ENCODE results near the gene PPP2CA.

The PPP2CA gene

DNA sequence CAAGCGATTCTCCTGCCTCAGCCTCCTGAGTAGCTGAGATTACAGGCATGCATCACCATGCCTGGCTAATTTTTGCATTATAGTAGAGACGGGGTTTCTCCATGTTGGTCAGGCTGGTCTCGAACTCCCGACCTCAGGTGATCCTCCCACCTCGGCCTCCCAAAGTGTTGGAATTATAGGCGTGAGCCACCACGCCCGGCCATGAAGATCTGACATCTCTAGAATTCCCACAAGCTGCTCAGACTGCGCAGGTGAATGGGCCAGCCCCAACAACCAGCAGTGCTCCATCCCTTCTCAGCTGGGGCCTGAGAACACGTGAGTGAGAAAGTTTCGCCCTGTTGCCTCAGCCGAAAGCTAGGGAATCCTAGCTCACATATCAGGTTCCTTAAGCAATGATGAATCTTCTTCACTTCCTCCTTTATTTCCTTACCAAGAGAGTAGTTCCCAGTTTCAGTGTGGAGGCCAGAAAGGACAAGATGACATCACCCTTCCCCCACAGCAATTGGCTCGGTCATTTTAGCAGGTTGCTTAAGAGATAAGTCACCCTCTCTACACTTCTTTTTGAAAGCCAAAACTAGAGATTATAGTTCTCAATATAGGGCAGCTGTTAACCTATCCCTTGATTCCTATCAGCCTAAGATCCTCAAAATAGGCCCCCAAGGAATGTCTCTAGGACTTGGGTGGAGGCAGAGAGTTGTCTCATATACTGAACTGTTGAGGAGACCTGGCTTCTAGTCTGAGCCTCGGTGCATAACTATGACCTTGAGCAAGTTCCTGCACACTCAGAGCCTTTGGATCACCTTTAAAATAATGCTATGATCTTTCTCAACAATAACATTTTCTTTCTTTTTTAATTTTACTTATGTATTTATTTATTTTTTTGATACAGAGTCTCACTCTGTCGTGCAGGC is 23.9 kb upstream of the PPP2CA start:
- H3K4me3 Mint-ChIP-seq = no peak overlapping the region
- DNase-seq (no peak), ATAC-seq (no peak)

DNA sequence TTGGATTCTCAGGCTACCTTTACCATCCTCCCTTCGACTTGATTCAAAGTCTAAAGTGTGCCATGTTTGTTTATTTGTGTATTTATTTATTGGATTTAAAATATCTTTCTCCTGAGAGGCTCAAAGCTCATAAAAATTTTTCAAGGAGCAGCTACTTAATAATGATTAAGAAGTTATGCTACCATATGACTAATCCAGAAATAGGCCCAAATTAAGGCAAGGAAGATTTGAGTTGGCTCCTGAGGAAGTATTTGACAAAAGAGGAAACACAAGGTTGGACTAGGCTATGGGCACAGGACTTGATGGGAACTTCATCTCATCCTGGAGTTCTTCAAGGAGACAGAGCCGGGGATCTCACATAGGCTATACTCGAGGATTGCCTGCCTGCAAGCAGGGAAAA is 22.4 kb upstream of the PPP2CA start:
- no peak for ATAC-seq
- no peaks in the 10 kb centered on the region for H3K9me3 Mint-ChIP-seq
- no peak overlapping the region for H3K4me3 Mint-ChIP-seq
- no peaks in the 10 kb centered on the region for H3K4me1 Mint-ChIP-seq
- no peaks in the 10 kb centered on the region for H3K27me3 Mint-ChIP-seq
- H3K27ac Mint-ChIP-seq = no peak overlapping the region
- DNase-seq = no peak

More for the DNA sequence above, 23.9 kb upstream of the PPP2CA start:
- H3K27ac Mint-ChIP-seq = no peak overlapping the region
- H3K27me3 Mint-ChIP-seq = no peaks in the 10 kb centered on the region
- no peaks in the 10 kb centered on the region for H3K4me1 Mint-ChIP-seq
- H3K9me3 Mint-ChIP-seq = no peaks in the 10 kb centered on the region

DNA sequence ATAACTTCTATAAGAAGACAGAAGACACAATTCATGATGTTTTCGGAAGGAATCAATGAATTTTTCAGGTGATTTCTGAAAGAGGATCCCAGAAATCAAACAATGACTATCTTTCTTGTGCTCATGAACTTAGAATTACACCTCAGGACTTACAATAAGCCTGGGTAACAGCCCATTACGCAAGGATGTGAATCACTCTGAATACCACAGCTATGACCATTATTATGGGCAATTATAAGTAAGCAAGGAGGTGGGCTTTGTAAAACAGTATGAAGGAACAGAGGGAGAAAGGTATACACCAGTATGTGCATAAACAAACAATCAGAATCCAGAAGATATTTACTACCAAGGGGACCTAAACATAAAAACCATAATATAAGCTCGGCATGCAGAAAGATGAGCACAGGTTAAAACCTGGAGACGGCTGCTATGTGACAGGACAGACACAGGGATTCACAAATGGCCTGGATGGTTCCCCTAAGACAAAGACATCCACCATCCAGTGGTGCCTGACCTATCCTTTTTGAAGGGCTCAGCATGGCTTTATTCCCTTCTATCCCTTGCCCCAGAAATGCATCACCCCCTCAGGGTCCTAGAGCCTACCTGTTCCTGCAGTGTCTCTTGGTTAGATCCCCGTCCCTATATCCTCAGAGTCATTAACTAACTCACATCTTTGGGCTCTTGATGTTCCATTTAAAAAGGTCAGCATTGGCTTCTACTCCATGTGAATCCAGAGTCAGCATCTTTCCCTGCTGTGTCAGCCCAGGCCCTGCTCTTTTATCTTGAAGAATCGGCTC is 21.8 kb upstream of the PPP2CA start:
- no peak for ATAC-seq
- Mint-ChIP-seq H3K4me3 (no peak overlapping the region), H3K4me1 (no peaks in the 10 kb centered on the region), H3K27ac (no peak overlapping the region), H3K27me3 (no peaks in the 10 kb centered on the region), H3K9me3 (no peaks in the 10 kb centered on the region)
- no peak for DNase-seq

DNA sequence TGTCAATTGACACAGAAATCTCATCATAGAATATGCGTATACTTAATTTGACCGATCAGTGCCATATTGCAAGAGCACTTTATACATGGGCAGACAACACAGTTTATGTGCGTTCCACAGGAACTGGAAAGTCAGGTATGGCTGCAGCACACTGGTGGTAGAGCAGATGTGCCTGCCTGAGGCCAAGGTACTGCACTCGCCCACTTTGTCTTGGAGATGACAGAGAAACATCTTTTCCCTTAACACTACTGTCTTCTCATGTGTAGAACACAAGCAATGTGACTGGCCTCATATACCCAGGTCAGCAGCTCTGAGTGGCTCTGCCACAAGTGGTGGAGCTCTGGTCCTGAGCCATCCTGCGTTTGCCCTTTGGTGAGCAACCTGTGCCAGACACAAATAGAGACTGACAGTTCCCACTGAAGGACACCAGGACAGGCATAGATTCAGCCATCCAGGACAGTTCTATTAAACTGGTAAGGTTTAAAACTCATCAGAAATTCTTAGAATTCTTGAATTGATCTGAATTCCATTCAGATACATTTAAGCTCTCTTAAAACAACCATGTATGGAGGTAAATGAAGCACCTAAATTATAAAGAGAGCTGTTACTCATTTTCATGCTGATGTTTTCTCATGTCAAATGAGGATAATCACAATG is 21.0 kb upstream of the PPP2CA start:
- Mint-ChIP-seq H3K4me1 (no peaks in the 10 kb centered on the region), H3K9me3 (no peaks in the 10 kb centered on the region), H3K4me3 (no peak overlapping the region), H3K27ac (no peak overlapping the region), H3K27me3 (no peaks in the 10 kb centered on the region)
- ATAC-seq (no peak), DNase-seq (no peak)

DNA sequence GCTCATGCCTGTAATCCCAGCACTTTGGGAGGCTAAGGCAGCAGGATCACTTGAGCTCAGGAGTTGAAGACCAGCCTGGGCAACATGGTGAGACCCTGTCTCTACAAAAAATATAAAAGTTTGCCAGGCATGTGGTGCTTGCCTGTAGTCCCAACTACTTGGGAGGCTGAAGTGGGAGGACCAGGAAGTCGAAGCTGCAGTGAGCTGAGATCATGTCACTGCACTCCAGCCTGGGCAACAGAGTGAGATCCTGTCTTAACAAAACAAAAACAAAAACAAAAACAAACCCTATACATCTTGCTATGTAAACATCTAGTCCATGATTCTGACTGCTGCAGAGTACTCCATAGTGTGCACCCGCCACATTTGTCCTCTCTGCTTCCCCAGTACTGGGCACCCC is 19.8 kb upstream of the PPP2CA start:
- H3K9me3 Mint-ChIP-seq = no peaks in the 10 kb centered on the region
- no peak overlapping the region for H3K4me3 Mint-ChIP-seq
- H3K27ac Mint-ChIP-seq = no peak overlapping the region
- no peaks in the 10 kb centered on the region for H3K27me3 Mint-ChIP-seq
- H3K4me1 Mint-ChIP-seq = no peaks in the 10 kb centered on the region
- DNase-seq = no peak
- ATAC-seq = no peak

DNA sequence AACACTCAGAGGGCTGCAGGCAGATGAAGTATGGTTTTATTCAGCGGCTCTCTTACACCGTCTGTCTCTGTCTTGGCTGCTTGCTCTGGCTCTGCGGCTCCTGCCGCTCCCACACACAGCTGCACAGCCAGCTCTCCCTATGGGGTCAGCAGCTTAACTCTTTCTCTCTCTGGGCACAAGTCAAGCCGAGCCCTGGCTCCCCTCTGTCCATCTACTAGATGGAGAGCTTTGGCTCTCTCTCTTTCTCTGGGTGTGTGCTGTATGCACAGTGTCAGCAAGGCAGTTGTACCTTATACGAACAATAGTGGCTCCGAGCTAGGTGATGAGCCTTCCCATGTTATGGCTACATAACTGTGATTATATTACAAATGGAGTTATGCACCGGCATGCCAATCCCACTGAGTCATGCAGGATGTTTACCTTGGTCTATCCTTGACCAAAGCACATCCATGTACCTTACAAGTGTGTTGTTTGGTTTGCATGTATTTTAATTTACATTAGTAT is 19.3 kb upstream of the PPP2CA start:
- no peaks in the 10 kb centered on the region for H3K9me3 Mint-ChIP-seq
- no peaks in the 10 kb centered on the region for H3K27me3 Mint-ChIP-seq
- no peak for ATAC-seq
- no peak overlapping the region for H3K4me3 Mint-ChIP-seq
- no peak for DNase-seq
- H3K27ac Mint-ChIP-seq = no peak overlapping the region
- H3K4me1 Mint-ChIP-seq = no peaks in the 10 kb centered on the region

DNA sequence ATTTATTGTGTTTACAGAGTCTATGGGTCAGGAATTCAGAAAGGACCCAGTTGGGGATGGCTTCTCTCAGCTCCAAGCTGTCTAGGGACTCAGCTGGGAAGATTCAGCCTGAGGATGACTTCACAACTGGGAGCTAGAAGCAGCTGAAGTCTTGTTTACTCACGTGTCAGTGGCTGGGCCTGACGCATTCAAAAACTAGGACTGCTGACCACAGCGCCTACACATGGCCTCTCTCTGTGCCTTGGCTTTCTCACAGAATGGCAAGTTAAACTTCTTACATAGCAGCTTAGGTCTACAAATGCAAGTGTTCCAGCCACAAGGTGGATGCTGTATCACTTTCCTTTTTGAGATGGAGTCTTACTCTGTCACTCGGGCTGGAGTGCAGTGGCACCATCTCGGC is 16.3 kb upstream of the PPP2CA start:
- no peak for ATAC-seq
- H3K27me3 Mint-ChIP-seq = no peaks in the 10 kb centered on the region
- DNase-seq = no peak
- H3K4me1 Mint-ChIP-seq = no peaks in the 10 kb centered on the region
- H3K9me3 Mint-ChIP-seq = no peaks in the 10 kb centered on the region
- no peak overlapping the region for H3K4me3 Mint-ChIP-seq
- no peak overlapping the region for H3K27ac Mint-ChIP-seq

DNA sequence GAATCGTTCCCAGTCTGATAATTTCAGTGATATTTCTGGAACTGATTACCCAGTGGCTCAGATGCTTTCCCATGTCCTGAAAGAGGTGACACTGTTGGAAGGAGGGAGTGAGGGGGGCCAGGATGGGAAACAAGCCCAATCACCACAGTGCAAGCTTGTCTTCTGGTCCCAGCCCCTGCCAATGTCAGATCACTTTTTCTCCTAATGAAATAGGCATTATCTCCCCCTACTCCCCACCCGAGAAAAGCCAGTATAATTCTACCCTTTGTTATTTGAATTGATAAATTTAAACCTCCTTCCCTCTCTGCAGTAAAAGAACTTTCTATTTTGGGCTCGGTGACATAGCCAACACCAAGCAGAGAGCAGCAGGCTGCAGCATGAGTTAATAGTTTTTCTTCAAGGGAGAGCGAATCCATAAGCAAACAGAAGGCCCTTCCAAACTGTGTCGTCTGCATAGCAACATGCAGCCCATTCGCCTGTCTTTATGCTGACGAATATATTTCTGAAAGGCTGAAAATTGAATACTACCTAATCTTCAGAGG is 14.6 kb upstream of the PPP2CA start:
- Mint-ChIP-seq H3K4me3 (no peak overlapping the region), H3K27ac (no peak overlapping the region), H3K9me3 (no peaks in the 10 kb centered on the region), H3K27me3 (no peaks in the 10 kb centered on the region), H3K4me1 (no peaks in the 10 kb centered on the region)
- ATAC-seq (no peak), DNase-seq (no peak)

DNA sequence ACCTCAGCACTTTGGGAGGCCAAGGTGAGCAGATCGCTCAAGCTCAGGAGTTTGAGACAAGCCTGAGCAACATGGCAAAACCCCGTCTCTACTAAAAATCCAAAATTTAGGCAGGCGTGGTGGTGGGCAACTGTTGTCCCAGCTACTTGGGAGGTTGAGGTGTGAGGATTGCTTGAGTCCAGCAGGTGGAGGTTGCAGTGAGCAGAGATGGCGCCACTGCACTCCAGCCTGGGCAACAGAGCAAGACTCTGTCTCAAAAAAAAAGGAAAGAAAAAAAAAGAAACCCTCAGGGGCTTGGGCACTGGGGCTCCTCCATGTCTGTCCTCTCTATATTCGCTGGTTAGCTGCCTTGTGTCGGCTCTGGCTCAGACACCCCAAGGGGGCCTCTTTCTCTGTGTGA is 10.9 kb upstream of the PPP2CA start:
- Mint-ChIP-seq H3K4me1 (no peaks in the 10 kb centered on the region), H3K4me3 (no peak overlapping the region), H3K27ac (no peak overlapping the region), H3K9me3 (no peaks in the 10 kb centered on the region), H3K27me3 (no peaks in the 10 kb centered on the region)
- no peak for DNase-seq
- ATAC-seq = no peak

DNA sequence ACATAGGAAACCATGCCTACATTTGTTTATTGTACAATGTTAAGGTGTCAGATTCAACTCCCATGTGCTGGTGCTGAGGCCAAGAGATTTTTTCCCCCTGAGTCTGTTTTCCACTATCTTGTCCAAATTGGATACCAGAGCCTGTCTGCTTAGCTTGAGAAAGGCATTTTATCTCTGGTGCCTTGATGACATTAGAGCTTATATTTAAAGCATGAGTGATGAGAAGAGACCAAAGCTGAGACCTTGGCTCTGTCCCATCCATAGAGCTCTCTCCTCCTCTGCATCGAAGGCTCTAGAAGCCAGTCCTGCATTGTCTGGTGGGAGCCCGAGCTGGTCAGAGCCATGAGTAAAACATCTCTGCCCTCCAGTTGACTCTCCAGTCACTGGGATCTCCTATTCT is 10.4 kb upstream of the PPP2CA start:
- ATAC-seq (no peak), DNase-seq (no peak)
- Mint-ChIP-seq H3K4me1 (no peaks in the 10 kb centered on the region), H3K4me3 (no peak overlapping the region), H3K27ac (no peak overlapping the region), H3K27me3 (no peaks in the 10 kb centered on the region), H3K9me3 (no peaks in the 10 kb centered on the region)

DNA sequence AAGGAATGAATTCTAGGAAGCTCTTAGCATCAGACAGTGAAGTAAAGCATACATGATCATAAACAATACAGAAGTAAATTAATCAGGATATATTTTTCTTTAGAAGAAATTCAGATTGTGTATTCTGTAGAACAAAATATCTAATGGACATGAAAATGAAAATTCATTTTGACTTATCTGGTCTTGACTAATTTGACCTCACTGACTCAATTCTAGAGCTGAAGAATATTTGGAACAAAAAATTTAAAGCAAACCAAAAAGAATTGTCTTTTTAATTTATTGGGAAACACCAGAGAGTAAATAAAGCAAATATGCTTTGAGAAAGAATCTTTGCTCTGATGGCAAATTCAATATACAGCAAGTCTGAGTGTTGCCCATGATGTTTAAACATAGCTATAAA is 2.8 kb upstream of the PPP2CA start:
- no peak overlapping the region for H3K27ac Mint-ChIP-seq

DNA sequence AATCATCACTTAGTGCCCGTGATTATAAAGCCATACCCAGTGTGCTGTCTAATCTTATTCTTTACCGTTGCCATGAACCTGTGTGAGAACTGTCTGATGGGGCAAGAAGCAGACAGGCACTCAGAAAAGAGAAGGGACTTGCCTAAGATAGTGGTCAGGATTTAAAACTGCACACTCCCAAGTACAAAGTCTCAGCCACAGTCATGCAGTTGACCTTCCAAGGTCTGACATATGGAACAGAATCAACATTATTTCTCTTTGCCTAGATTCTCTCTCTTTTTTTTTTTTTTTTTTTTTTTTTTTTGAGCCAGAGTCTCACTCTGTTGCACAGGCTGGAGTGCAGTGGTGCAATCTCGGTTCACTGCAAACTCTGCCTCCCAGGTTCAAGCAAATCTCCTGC is 1.9 kb upstream of the PPP2CA start:
- ATAC-seq (no peak), DNase-seq (no peak)
- no peak overlapping the region for H3K27ac Mint-ChIP-seq
- no peaks in the 10 kb centered on the region for H3K27me3 Mint-ChIP-seq
- H3K4me1 Mint-ChIP-seq = peaks cover 32% of the 10 kb centered on the region
- no peaks in the 10 kb centered on the region for H3K9me3 Mint-ChIP-seq
- peak overlapping the region; percentile 77 to 99 for H3K4me3 Mint-ChIP-seq

More for the DNA sequence above, 2.8 kb upstream of the PPP2CA start:
- peaks cover 26% of the 10 kb centered on the region for H3K4me1 Mint-ChIP-seq
- no peak for ATAC-seq
- no peaks in the 10 kb centered on the region for H3K9me3 Mint-ChIP-seq
- H3K4me3 Mint-ChIP-seq = no peak overlapping the region
- no peaks in the 10 kb centered on the region for H3K27me3 Mint-ChIP-seq
- no peak for DNase-seq

DNA sequence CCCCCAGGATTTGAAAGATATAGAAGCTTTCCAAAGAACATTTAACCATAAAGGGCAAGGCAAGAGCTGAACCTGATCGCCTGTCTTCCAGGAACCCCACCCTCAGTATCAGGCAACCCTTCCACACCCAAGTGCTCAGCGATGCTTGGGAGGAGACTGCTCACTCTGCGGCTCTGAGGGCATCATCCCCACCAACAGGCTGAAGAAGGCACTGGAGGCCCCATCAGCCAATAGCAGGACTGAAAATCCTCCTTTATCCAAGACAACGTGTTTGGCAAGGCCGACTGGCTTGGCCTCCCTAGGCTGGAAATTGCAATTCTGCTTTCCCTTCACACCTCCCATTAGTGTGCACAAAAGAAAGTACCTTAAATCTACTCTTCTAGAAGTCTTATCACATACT is 1.4 kb upstream of the PPP2CA start:
- Mint-ChIP-seq H3K4me3 (peak overlapping the region; percentile 77 to 99), H3K27ac (peak overlapping the region; percentile 100), H3K9me3 (no peaks in the 10 kb centered on the region), H3K27me3 (no peaks in the 10 kb centered on the region), H3K4me1 (peaks cover 37% of the 10 kb centered on the region)
- DNase-seq (peak in 1 of 2 donors; percentile 4), ATAC-seq (no peak)

DNA sequence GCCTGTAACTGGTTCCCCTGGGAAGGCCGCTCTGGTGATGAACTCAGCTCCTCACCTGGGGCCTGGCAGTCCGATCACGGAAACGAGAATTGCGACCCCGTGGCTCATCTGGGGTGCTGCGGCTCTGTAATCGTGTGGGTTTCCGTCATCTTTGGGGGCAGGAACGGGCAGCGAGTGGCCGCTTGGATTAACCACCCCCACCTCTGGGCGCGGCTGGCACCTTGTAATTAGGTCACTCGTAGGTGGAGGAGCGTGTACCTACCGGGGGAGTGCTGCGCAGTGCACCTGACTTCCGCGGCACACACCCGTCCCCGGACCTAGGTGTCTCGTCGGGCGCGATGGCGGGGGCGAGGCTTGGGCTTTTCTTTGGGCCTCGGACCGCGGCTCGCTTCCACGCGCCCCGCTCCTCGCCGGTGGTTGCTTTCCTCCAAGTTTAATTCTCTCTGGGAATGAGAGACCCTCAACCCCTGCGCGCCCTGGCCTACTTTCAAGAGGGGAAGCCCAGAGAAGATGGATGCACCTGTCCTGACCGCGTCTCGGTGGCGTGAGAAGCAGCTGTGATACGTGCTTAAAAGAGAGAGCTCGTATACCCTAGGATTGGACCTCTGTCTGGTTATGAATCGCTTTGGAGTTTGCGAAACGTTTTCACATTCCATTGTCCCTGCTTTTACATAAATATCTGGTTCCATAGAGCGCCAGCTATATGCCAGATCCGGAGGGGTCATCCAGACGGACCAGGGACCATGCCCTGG is 744 bp upstream of the PPP2CA start:
- ATAC-seq (peak; percentile 72), DNase-seq (no peak)
- Mint-ChIP-seq H3K4me1 (peaks cover 43% of the 10 kb centered on the region), H3K27ac (peak overlapping the region; percentile 100), H3K4me3 (peak overlapping the region; percentile 77 to 99), H3K9me3 (no peaks in the 10 kb centered on the region), H3K27me3 (no peaks in the 10 kb centered on the region)

All from stimulated activated naive CD8-positive, alpha-beta T cell treated with anti-CD3 and anti-CD28 coated beads, Interleukin-15, amount 100 ng/mL, for 72 hours (primary cell).